Activated CD8-positive, alpha-beta T cell treated with anti-CD3 and anti-CD28 coated beads, Interleukin-2, amount 10 ng/mL, durations not matched to agents 7 days and 5 days (primary cell): ENCODE results near the gene CTTNBP2NL. TPM values are rescaled to one million over a fixed set of nuclear protein-coding genes. Genes with fewer than 3 reads are reported as not detected.
"Not testable (repeated sequence)": the region's sequence is repeated elsewhere in the genome, so short reads cannot be mapped to it uniquely, and the experiment has no call there.

Source experiments
- ATAC-seq: fragments of 150-1000 bp; cut with Tn5 transposase; one replicate; pipeline ENCODE4 v1.10.0; 2021; ENCODE audit warnings: moderate library complexity
- CTCF ChIA-PET: fragments of 350-600 bp; sonication (Branson Sonifier 250); formaldehyde crosslinking; loops from one replicate; lab custom pipeline; 2021; ENCODE audit warnings: antibody characterized with exemption; lab: Charles Lee
- POLR2A ChIA-PET: fragments of 350-600 bp; sonication (Branson Sonifier 250); formaldehyde crosslinking; loops from one replicate; lab custom pipeline; 2021; ENCODE audit warnings: antibody characterized with exemption; lab: Charles Lee
- DNase-seq: peaks from one replicate; pipeline ENCODE4 v3.0.0-alpha.2; 2020
- H3K27ac Mint-ChIP-seq: one replicate; pipeline ENCODE4 v1.8.0; 2021; ENCODE audit warnings: mild to moderate bottlenecking, mixed read lengths
- H3K27me3 Mint-ChIP-seq: one replicate; pipeline ENCODE4 v1.8.0; 2021; ENCODE audit warnings: low read depth, mixed read lengths
- H3K36me3 Mint-ChIP-seq: one replicate; pipeline ENCODE4 v1.8.0; 2021; ENCODE audit warnings: low read depth, mixed read lengths
- H3K4me1 Mint-ChIP-seq: one replicate; pipeline ENCODE4 v1.8.0; 2021; ENCODE audit warnings: low read depth, mixed read lengths
- H3K4me3 Mint-ChIP-seq: one replicate; pipeline ENCODE4 v1.8.0; 2021; ENCODE audit warnings: mild to moderate bottlenecking, mixed read lengths
- H3K9me3 Mint-ChIP-seq: one replicate; pipeline ENCODE4 v1.8.0; 2022; ENCODE audit warnings: mixed read lengths; ENCODE audit not compliant: insufficient read depth
- total RNA-seq, 2 experiments: library from RNA; stranded (reverse); gene quantifications; one replicate each; pipeline ENCODE4 v1.2.3, GENCODE V29; 2021

CTTNBP2NL gene
- total RNA-seq, 2 experiments from 2014 or later, result 0.53 to 0.57 TPM

- CTCF ChIA-PET, result interaction anchor here (0.8 to 1.7 kb wide), 2 partner anchors 15 to 59 kb away, joined by 3 to 5 read pairs; no protein-coding TSS in a partner anchor
- Mint-ChIP-seq H3K36me3 (no peaks in the 10 kb centered on the region), H3K9me3 (no peaks in the 10 kb centered on the region), H3K4me3 (no peak overlapping the region), H3K4me1 (no peaks in the 10 kb centered on the region), H3K27ac (no peak overlapping the region), H3K27me3 (peaks cover 8% of the 10 kb centered on the region)
- POLR2A ChIA-PET, result interaction anchor here (0.6 kb wide), 1 partner anchor 84 kb away, joined by 3 read pairs; no protein-coding TSS in a partner anchor
- no peak for ATAC-seq
- no peak for DNase-seq
Measured at GRCh38 chr1:112450773-112451172, 54.8 kb downstream of the CTTNBP2NL start.

DNA sequence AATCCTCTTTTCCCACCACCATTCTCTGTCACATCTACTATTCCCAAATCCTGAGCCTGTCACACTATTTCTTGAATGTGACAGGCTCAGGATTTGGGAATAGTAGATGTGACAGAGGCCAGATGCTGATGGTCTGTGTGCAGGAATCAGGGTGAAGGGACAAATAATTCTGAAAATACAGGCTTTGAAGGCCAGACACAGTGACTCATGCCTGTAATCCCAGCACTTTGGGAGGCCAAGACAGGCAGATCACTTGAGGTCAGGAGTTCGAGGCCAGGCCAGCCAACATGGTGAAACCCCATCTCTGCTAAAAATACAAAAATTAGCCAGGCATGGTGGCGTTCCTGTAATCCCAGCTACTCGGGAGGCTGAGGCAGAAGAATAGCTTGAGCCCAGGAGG, 55.3 kb downstream of the CTTNBP2NL start:
- H3K9me3 Mint-ChIP-seq, POLR2A ChIA-PET: not testable (repeated sequence)
- CTCF ChIA-PET, result interaction anchor here (1.7 kb wide), 1 partner anchor 60 kb away, joined by 3 read pairs; no protein-coding TSS in a partner anchor

DNA sequence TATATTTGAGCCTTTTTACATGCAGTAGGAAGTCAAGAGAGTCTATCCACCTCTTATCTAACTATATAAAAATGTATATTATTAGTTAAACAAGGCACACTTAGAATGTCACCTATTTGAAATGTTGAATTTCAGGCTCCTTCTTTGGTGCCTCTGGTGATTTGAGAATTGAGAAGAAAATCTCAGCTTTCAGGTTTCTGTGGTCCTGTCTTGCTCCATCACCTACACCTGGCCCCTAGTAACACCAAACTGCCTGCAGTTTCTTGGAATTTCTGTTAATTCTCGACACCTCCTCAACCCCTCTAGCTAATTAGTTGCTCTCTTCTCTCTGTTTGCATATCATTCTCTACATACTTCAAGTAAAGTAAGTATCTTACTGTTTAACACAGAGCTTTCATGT, 57.9 kb downstream of the CTTNBP2NL start:
- ATAC-seq (no peak), DNase-seq (no peak)
- Mint-ChIP-seq H3K36me3 (no peaks in the 10 kb centered on the region), H3K4me3 (no peak overlapping the region), H3K27me3 (peaks cover 6% of the 10 kb centered on the region), H3K27ac (no peak overlapping the region), H3K4me1 (no peaks in the 10 kb centered on the region), H3K9me3 (no peaks in the 10 kb centered on the region)
- ChIA-PET CTCF (no interaction called here), POLR2A (no interaction called here)

More for the DNA sequence above, 55.3 kb downstream of the CTTNBP2NL start:
- H3K4me3 Mint-ChIP-seq, H3K36me3 Mint-ChIP-seq, H3K27ac Mint-ChIP-seq, H3K4me1 Mint-ChIP-seq, DNase-seq, ATAC-seq, H3K27me3 Mint-ChIP-seq: not testable (repeated sequence)

- Mint-ChIP-seq H3K4me3 (no peak overlapping the region), H3K27ac (no peak overlapping the region), H3K4me1 (no peaks in the 10 kb centered on the region), H3K27me3 (peaks cover 5% of the 10 kb centered on the region), H3K36me3 (no peaks in the 10 kb centered on the region), H3K9me3 (no peaks in the 10 kb centered on the region)
- DNase-seq (no peak), ATAC-seq (no peak)
- ChIA-PET POLR2A (no interaction called here), CTCF (no interaction called here)
Measured at GRCh38 chr1:112454316-112454715, 58.3 kb downstream of the CTTNBP2NL start.

DNA sequence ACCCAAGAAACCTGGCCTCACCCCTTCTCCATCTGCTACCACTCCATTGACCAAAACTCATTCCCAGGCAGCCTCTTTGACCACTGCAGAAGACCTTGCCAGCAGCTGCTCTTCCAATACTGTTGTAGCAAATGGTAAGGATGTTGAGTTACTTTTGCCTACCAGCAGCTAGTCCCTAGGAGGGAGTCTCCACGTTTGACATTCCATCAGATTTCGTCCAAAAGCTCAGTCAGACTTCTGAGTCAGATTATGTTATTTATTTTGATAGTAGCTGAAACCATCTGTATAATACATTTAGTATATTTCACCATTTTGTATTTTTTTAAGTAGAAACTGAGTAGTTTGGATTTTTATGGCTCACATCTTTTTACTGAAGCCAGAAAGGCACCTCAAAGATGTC, 61.2 kb downstream of the CTTNBP2NL start:
- Mint-ChIP-seq H3K9me3 (no peaks in the 10 kb centered on the region), H3K4me1 (no peaks in the 10 kb centered on the region), H3K36me3 (no peaks in the 10 kb centered on the region), H3K27ac (no peak overlapping the region), H3K27me3 (peaks cover 18% of the 10 kb centered on the region), H3K4me3 (no peak overlapping the region)
- DNase-seq (no peak), ATAC-seq (no peak)
- ChIA-PET POLR2A (no interaction called here), CTCF (interaction anchor here (0.9 to 4.2 kb wide), 3 partner anchors 9 to 66 kb away, joined by 3 to 20 read pairs (median 13); no protein-coding TSS in a partner anchor)

GRCh38 chr1:112457955-112458354, 61.9 kb downstream of the CTTNBP2NL start:
- no peak overlapping the region for H3K27ac Mint-ChIP-seq
- no peak overlapping the region for H3K4me3 Mint-ChIP-seq
- ATAC-seq, result no peak
- no peaks in the 10 kb centered on the region for H3K9me3 Mint-ChIP-seq
- no peaks in the 10 kb centered on the region for H3K4me1 Mint-ChIP-seq
- POLR2A ChIA-PET, result no interaction called here
- no peaks in the 10 kb centered on the region for H3K36me3 Mint-ChIP-seq
- DNase-seq, result no peak
- H3K27me3 Mint-ChIP-seq, result peaks cover 20% of the 10 kb centered on the region
- CTCF ChIA-PET, result interaction anchor here (0.9 to 4.2 kb wide), 3 partner anchors 8 to 67 kb away, joined by 3 to 20 read pairs (median 13); no protein-coding TSS in a partner anchor

DNA sequence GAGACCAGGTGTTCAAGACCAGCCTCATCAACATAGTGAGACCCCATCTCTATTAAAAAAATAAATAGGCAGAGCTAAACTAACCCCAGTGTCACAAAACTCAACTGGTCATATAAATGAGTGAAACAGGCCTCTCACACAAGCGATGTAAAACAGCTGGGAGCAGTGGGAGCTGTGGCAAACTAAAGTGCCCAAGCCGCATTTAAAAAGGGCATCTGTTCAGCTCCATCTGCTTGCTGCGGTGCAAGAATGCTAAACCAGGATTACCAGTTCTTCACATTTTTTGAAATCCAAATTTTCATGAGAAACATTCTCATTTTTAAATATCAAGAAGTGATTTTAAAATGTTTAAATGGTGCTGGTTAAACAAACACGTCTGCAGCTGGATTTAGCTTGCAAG, 62.7 kb downstream of the CTTNBP2NL start:
- ATAC-seq, result no peak
- Mint-ChIP-seq H3K9me3 (no peaks in the 10 kb centered on the region), H3K36me3 (no peaks in the 10 kb centered on the region), H3K27me3 (peaks cover 22% of the 10 kb centered on the region), H3K4me1 (no peaks in the 10 kb centered on the region), H3K4me3 (no peak overlapping the region), H3K27ac (no peak overlapping the region)
- no peak for DNase-seq
- POLR2A ChIA-PET, result no interaction called here
- CTCF ChIA-PET, result interaction anchor here (0.9 to 4.2 kb wide), 4 partner anchors 7 to 249 kb away, joined by 3 to 20 read pairs (median 8); no protein-coding TSS in a partner anchor

GRCh38 chr1:112460615-112461014, 64.6 kb downstream of the CTTNBP2NL start:
- Mint-ChIP-seq H3K27me3 (peaks cover 25% of the 10 kb centered on the region), H3K4me1 (peaks cover 2% of the 10 kb centered on the region), H3K9me3 (no peaks in the 10 kb centered on the region), H3K4me3 (no peak overlapping the region), H3K27ac (no peak overlapping the region), H3K36me3 (no peaks in the 10 kb centered on the region)
- CTCF ChIA-PET, result interaction anchor here (4.2 kb wide), 1 partner anchor 70 kb away, joined by 13 read pairs; no protein-coding TSS in a partner anchor
- no peak for DNase-seq
- no peak for ATAC-seq
- POLR2A ChIA-PET, result no interaction called here

GRCh38 chr1:112461200-112461871, 65.3 kb downstream of the CTTNBP2NL start:
- ChIA-PET CTCF (interaction anchor here (9.2 kb wide), 1 partner anchor 71 kb away, joined by 126 read pairs; no protein-coding TSS in a partner anchor), POLR2A (interaction anchor here (1.0 kb wide), 1 partner anchor 70 kb away, joined by 3 read pairs; no protein-coding TSS in a partner anchor)
- Mint-ChIP-seq H3K36me3 (no peaks in the 10 kb centered on the region), H3K27me3 (peaks cover 25% of the 10 kb centered on the region), H3K27ac (no peak overlapping the region), H3K4me1 (peaks cover 10% of the 10 kb centered on the region), H3K9me3 (no peaks in the 10 kb centered on the region), H3K4me3 (no peak overlapping the region)
- DNase-seq (no peak), ATAC-seq (no peak)

DNA sequence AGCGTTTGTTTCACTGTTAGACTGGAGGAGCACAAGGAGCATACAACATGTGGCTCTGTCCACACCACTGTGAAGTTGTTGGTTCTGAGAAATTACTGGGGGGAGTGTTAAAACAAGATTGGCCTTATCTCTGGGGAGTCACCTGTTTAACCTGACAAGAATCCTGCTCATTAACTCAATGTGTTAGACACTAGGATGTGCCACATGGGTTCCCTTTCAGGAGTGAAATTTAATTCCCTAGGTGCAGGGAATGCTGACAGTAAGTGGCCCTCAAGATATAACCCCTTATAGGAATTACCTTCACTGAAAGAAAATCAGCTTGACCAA, 66.9 kb downstream of the CTTNBP2NL start:
- no peak for DNase-seq
- no peak for ATAC-seq
- Mint-ChIP-seq H3K27me3 (peaks cover 33% of the 10 kb centered on the region), H3K4me1 (peaks cover 13% of the 10 kb centered on the region), H3K27ac (no peak overlapping the region), H3K36me3 (no peaks in the 10 kb centered on the region), H3K9me3 (no peaks in the 10 kb centered on the region), H3K4me3 (no peak overlapping the region)
- POLR2A ChIA-PET, result no interaction called here
- CTCF ChIA-PET, result interaction anchor here (1.2 to 9.2 kb wide), 2 partner anchors 63 to 72 kb away, joined by 3 to 126 read pairs; no protein-coding TSS in a partner anchor

- Mint-ChIP-seq H3K4me3 (no peak overlapping the region), H3K4me1 (peaks cover 13% of the 10 kb centered on the region), H3K36me3 (no peaks in the 10 kb centered on the region), H3K9me3 (no peaks in the 10 kb centered on the region), H3K27me3 (peaks cover 43% of the 10 kb centered on the region), H3K27ac (no peak overlapping the region)
- no peak for DNase-seq
- ATAC-seq, result no peak
- ChIA-PET POLR2A (interaction anchor here (0.7 kb wide), 1 partner anchor 73 kb away, joined by 4 read pairs; no protein-coding TSS in a partner anchor), CTCF (interaction anchor here (2.6 to 9.2 kb wide), 2 partner anchors 71 to 74 kb away, joined by 13 to 126 read pairs; no protein-coding TSS in a partner anchor)
Measured at GRCh38 chr1:112464501-112464900, 68.5 kb downstream of the CTTNBP2NL start.

GRCh38 chr1:112465122-112465521, 69.1 kb downstream of the CTTNBP2NL start:
- peaks cover 39% of the 10 kb centered on the region for H3K27me3 Mint-ChIP-seq
- peaks cover 13% of the 10 kb centered on the region for H3K4me1 Mint-ChIP-seq
- H3K9me3 Mint-ChIP-seq, result no peaks in the 10 kb centered on the region
- CTCF ChIA-PET, result interaction anchor here (0.9 to 9.2 kb wide), 11 partner anchors 8 to 95 kb away, joined by 3 to 126 read pairs (median 5); no protein-coding TSS in a partner anchor
- ATAC-seq, result no peak
- POLR2A ChIA-PET, result no interaction called here
- no peak overlapping the region for H3K27ac Mint-ChIP-seq
- no peaks in the 10 kb centered on the region for H3K36me3 Mint-ChIP-seq
- H3K4me3 Mint-ChIP-seq, result no peak overlapping the region
- DNase-seq, result no peak
